Bronchial epithelial cell (primary cell): ENCODE data around the gene ZNF266. TPM values are rescaled to one million over a fixed set of nuclear protein-coding genes. Genes with fewer than 3 reads are reported as not detected.

Experiments
- DNase-seq: peaks from one replicate; pipeline ENCODE4 v3.0.0-alpha.2; 2010; ENCODE audit warnings: low read depth
- FAIRE-seq: peaks from 2 replicates; lab custom pipeline; 2011; peaks lifted over from hg19 to GRCh38; lab: Jason Lieb, UNC
- H3K27me3 ChIP-seq: 2 replicates; pipeline ENCODE4 v1.5.1; 2011; ENCODE audit warnings: low read length; ENCODE audit not compliant: control insufficient read depth, insufficient read depth
- H3K36me3 ChIP-seq: 2 replicates; pipeline ENCODE4 v1.5.1; 2011; ENCODE audit warnings: low read length; ENCODE audit not compliant: control insufficient read depth, insufficient read depth
- H3K4me3 ChIP-seq: 2 replicates; pipeline ENCODE4 v1.5.1; 2011; ENCODE audit warnings: mild to moderate bottlenecking, low read depth, low read length, control low read depth
- CTCF ChIP-seq: IDR thresholded peaks from 2 replicates; pipeline ENCODE4 v1.5.1; 2011; ENCODE audit warnings: mild to moderate bottlenecking, moderate library complexity, low read length, control low read depth, inconsistent platforms; ENCODE audit not compliant: insufficient read depth, severe bottlenecking
- total RNA-seq: library from RNA; depleted of rRNA; stranded (reverse); fragments of >200 nt; gene quantifications from 2 replicates; pipeline ENCODE4 v1.2.1, GENCODE V29; 2014

ZNF266 gene
- total RNA-seq, 1 donor from 2014 or later: 10.3 TPM

- H3K4me3 ChIP-seq: no peak overlapping the region
- H3K27me3 ChIP-seq: no peaks in the 10 kb centered on the region
- no peak for DNase-seq
- no peak for TF ChIP-seq CTCF
- H3K36me3 ChIP-seq: no peaks in the 10 kb centered on the region
- no peak for FAIRE-seq
Measured at GRCh38 chr19:9456018-9456689, 20.8 kb upstream of the ZNF266 start.

- Histone ChIP-seq H3K36me3 (no peaks in the 10 kb centered on the region), H3K27me3 (no peaks in the 10 kb centered on the region), H3K4me3 (no peak overlapping the region)
- FAIRE-seq (no peak), DNase-seq (no peak)
- no peak for TF ChIP-seq CTCF
Measured at GRCh38 chr19:9453953-9454352, 18.6 kb upstream of the ZNF266 start.

GRCh38 chr19:9445037-9445436, 9.7 kb upstream of the ZNF266 start:
- Histone ChIP-seq H3K27me3 (no peaks in the 10 kb centered on the region), H3K4me3 (no peak overlapping the region), H3K36me3 (no peaks in the 10 kb centered on the region)
- TF ChIP-seq CTCF: no peak
- DNase-seq (no peak), FAIRE-seq (no peak)

GRCh38 chr19:9436358-9436757, 985 bp upstream of the ZNF266 start:
- TF ChIP-seq CTCF: no peak
- DNase-seq (no peak), FAIRE-seq (no peak)
- Histone ChIP-seq H3K4me3 (no peak overlapping the region), H3K36me3 (peaks cover 4% of the 10 kb centered on the region), H3K27me3 (no peaks in the 10 kb centered on the region)

GRCh38 chr19:9431475-9431874, 3.9 kb downstream of the ZNF266 start:
- DNase-seq (peak; percentile 9), FAIRE-seq (no peak)
- TF ChIP-seq CTCF: peak; percentile 44
- Histone ChIP-seq H3K4me3 (no peak overlapping the region), H3K36me3 (peaks cover 4% of the 10 kb centered on the region), H3K27me3 (no peaks in the 10 kb centered on the region)

GRCh38 chr19:9430444-9430843, 4.9 kb downstream of the ZNF266 start:
- Histone ChIP-seq H3K27me3 (no peaks in the 10 kb centered on the region), H3K36me3 (peaks cover 7% of the 10 kb centered on the region), H3K4me3 (no peak overlapping the region)
- DNase-seq: no peak
- peak; percentile 60 for FAIRE-seq
- TF ChIP-seq CTCF: no peak
